GM12874 (cell line): Measurements from ENCODE around the gene MED12L.

Experiments used
- TF ChIP-seq, protein P1 (sequence below): IDR thresholded peaks from 2 replicates; pipeline ENCODE4 v1.5.1; 2011; ENCODE audit warnings: low read depth, mild to moderate bottlenecking, control low read depth, low read length, moderate library complexity; ENCODE audit not compliant: insufficient read depth

MED12L gene

DNA sequence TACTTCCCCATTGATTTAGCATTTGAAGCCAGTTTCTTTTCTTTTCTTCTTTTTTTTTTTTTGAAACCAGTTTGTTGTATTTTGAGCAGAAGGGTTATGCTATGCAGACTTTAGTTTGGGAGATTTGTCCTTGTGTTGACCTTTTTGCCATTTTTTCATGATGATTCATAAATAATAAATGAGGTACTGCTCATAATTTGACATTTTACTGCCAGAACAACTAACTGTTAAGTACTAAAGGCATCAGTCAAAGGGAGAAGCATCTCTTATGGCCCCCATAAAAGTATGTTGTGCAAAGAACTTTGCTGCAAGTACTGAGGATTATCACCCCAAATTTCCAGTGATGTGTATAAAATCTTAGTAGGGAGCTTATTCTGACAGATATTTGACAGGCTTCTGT, 232.8 kb downstream of the MED12L start:
- TF ChIP-seq, protein P1, sequence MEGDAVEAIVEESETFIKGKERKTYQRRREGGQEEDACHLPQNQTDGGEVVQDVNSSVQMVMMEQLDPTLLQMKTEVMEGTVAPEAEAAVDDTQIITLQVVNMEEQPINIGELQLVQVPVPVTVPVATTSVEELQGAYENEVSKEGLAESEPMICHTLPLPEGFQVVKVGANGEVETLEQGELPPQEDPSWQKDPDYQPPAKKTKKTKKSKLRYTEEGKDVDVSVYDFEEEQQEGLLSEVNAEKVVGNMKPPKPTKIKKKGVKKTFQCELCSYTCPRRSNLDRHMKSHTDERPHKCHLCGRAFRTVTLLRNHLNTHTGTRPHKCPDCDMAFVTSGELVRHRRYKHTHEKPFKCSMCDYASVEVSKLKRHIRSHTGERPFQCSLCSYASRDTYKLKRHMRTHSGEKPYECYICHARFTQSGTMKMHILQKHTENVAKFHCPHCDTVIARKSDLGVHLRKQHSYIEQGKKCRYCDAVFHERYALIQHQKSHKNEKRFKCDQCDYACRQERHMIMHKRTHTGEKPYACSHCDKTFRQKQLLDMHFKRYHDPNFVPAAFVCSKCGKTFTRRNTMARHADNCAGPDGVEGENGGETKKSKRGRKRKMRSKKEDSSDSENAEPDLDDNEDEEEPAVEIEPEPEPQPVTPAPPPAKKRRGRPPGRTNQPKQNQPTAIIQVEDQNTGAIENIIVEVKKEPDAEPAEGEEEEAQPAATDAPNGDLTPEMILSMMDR = no peak

DNA sequence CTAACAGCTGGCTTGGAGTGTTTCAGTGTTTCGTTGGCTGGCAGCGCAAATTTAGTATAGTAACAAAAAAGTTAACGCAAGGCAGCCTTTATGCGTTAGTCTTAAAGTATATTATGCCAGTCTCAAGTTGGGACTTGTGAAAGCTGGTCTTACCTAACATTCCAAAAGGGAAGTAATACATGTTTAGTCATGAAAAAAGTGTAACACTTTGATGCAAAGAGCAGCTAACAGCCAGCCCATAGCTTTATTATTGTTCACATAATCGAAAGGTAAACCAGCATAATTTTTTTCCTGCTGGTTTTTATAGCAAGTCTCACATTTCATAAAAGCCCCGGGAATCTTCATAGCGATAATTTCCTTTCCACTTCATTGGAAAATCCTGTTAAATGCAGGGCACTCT, 233.5 kb downstream of the MED12L start:
- TF ChIP-seq, protein P1 = no peak

DNA sequence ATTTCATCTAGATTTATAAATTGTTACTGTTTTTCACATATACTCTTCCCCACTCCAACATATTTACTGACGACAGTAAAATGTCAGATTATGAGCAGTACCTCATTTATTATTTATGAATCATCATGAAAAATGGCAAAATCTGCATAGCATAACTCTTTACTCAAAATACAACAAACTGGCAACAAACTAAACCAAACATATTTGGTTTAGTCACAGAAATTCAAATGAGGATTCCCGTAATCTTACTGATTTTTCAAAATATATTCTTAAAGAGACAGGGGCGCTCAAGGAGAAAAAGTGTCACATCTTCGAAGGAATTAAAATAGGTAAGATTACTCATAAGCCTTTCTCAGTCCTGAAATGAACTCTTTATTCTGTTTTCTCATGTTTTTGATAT, 234.2 kb downstream of the MED12L start:
- TF ChIP-seq, protein P1 = no peak

DNA sequence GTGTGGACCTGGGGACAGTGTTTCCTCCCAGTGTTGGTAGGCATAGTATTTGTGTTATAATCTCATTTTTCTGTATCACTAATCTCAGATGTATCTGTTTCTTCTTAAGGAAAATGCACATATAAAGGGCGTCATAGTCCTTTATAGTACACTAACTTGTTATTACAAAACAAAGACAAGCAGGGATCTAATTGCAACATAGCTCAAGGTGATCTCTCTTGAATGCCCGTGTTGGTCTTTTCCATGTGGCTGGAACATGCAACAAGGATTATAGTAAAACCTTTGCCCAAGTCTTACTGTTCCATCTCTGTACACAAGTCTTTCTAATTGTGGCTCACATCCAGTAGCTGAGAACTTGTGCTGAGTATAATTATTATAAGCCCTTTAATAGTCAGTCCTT, 234.7 kb downstream of the MED12L start:
- TF ChIP-seq, protein P1 = no peak

DNA sequence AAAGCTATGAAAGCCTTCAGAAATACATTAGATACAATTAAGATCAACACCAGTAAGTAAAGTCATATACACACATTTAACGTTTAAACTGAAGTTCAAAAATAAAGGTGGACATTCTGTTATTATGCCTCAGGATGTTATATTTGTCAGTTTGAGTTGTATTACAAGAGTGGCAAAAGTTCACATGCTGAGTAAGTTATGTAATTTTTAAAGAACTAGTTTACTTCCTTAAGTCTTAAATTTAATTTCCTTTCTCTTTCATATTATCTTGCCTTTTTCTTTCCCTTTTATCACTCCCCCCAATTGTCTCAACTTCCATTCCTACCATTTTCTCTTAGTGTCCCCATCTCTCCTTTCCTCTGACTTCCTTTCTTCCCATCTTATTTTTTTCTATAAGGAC, 236.1 kb downstream of the MED12L start:
- TF ChIP-seq, protein P1 = no peak

DNA sequence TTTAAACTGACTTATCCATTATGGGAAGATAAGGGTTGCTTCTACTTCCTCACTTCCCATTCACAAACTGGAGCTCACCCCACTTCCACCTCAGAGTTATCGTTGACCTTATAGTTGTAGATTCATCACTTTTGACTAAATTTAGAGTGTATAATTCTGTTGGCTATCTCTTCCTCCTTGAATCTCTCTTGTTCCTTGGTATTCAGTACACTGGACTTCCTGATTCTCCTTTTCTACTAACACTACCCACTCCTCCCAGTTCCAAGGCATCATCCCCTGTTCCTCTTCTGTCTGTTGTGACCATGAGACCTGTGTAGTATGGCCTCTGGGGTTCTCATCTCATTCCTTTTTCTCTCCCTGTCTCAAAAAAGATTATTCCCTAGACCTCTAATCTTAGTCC, 237.0 kb downstream of the MED12L start:
- TF ChIP-seq, protein P1 = no peak

DNA sequence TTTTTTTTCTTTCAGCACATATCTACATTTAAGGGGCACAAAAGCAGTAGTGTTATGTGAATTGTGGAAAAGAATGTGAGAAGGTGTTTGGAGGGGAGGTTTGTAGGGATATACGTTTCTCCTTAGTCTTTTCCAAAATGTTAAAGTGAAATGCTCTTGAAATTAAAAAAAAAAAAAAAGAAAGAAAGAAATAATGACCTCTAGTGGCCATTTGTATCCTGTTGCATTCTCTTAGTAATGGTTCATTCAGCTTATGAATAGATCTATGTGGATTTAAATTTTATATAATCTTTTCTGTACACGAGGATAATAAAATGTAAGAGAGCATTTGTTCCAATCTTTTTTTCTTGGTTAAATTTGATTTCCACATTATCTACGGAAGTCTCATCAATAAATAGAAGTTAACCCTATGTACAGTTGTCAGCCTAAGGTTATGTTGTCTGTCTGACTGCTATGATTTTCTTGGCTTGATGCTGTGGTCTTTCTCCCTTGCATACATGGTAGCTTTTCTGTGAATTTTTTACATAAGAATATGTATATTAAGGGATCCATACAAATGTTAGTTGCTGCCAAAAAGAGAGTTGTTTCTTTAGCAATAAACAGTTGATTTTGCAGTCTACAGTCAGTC, 242.2 kb downstream of the MED12L start:
- TF ChIP-seq, protein P1 = no peak
